NCI-H526 treated with DMSO at 0.1 percent for 48 hours (cell line): ENCODE measurements around the gene INSIG2.
A peak's percentile ranks its signal among the peaks of the same experiment; 100 is the strongest.
"Not testable (repeated sequence)": the region's sequence is repeated elsewhere in the genome, so short reads cannot be mapped to it uniquely, and the experiment has no call there.

ENCODE experiments used
- DNase-seq: peaks from one replicate; lab custom pipeline; 2025; lab: John Stamatoyannopoulos, UW

The INSIG2 gene

DNA sequence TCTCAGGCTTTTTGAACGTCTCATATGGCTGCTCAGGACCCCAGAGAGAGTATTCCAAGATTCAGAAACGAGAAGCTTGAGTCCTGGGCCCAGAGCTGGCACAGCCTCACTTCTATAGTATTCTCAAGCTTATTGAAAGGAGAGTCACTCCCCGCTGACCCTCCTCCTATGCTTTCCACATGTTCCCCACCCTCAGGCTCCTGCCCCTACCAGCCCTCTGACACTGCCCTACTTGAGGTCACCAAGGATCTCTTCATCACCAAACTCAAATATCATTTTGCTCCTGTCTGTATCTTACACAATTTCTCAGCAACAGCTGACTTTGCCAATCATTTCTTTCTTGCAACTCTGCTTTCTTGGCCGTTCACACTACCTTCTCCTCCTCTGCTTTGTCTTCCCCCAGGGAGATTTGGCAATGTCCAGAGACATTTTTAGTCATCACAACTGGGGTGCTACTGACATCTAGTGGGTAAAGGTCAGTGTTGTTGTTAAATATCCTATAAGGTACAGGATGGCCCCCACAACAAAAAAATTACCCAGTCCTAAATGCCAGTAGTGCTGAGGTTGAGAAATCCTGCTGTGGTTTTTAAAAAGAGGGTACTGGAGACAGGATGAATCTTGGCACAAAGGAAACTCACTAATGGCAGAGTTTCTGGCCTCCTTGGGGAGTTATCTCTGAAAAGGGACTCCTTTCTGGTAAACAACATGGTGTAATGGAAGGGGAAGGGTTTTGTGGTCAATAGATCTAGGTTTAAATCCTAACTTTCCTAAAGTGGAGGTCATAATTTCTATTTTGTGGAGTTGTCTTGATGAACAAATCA, 26.9 kb upstream of the INSIG2 start:
- DNase-seq, result no peak

DNA sequence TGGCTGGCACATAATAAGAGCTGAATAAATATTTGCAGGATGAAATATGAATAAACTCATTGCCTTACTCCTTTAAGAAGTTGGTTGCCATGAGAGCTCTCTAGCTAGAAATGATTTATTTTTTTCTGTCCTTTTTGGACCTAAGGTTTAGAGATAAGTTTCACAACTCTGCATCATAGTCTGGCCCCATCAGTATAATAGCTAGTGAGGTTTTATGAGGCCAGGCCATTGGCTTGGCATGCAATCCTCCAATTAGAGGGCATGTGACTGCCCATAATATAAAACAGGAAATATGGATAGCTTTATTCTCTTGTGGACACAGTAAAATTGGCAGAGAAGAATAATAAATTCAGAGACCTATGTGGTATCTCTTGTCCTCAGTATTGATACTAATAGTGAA, 26.2 kb upstream of the INSIG2 start:
- no peak for DNase-seq

DNA sequence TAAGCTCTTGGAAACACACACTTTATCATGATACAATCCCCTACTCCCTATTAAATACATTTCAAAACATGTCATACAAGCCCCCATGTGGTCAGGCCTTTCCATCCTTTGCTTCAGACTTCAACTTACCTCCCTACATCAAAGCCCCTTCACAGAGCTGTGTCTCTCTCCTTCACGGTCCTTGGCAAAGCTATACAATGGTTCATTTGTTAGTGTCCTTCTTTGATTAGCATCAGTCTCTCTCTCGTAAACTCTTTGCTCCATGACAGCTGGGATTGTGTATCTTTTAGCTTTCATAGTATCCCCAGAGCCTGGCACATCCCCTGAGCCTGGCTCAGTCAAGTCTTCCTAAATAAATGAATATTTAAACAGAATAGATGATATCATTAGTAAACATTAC, 25.6 kb upstream of the INSIG2 start:
- DNase-seq, result no peak

DNA sequence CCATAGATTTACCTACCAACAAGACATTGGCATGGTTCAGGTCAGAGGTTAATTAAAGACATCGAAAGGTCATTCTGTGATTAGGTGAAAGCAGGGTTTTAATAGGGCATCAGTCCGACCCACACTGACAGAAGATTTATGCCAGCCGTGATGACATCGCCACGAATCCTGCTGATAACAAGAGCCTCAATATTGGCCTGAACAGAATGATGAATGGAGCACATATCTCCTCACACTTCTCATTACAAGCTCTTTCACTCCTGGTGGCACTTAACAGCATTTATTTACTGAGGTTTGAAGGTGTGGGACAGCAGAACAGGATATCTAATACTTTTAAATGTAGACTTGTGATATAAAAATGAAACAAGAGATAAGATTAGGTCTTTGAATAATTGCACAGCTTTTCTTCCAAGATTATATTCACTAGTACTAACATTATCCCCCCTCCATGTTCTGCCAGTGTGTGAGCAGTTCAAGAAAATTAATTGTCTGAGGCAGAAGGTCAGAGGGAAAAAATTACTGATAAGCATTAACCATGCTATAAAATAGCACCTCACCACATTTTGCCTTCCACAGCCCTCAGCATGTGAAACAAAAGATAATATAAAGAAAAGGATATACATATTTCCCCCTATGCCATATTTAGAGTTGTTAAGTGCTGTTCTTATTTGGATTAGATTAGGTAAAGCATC, 23.1 kb upstream of the INSIG2 start:
- no peak for DNase-seq

DNA sequence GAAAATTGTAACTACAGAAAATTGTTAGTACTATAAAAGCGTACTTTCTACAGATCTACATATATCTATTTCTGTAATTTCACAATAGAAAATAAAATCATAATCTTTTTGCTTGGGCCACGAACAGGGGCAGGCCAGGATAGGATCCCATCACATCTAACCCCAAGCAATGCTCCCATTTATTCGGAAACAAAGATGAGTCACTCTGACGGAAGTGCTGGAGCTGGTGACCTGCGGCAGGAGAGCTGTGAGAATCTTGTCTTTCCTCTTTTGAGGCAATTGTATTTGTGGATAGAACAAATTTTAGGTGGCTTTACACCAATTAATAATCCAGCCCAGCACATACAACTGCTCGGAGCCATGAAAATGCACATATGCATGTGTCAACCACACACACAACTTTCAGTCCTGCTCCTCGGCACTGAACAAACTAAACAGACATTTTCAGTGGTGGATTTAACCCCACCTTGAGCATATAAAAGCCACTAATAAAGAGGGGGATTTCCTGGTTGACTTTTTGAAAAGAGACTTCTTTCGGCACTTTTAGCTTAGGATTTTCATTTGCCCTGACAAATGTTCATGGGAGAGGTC, 22.3 kb upstream of the INSIG2 start:
- DNase-seq, result no peak

DNA sequence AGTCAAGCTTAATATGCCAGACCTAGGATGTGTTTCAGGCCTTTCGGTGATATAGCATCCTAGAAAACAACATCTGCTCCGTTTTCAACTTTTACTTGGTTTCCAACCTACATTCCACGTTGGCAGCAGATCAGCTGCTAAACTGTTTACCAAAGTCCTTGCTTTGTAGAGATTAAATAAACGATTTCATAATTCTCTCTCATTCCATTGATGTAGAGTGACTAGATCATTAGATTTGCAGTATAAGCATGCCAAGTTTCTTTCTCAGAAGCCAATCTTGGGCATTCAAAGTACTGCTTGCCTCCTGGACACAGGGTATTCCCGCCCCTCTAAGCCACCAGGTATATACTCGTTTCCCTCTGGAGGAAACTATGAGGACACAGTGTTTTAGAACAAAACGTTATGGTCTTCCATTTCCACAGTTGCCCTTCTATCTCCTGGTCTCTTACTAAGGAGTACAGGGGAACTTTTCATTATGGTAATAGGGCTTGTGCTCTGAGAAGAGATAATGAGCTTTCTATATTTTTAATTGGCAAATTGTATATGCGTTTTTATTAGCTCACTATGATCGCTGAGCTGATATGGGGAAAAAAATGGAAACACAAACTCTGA, 10.5 kb upstream of the INSIG2 start:
- no peak for DNase-seq

DNA sequence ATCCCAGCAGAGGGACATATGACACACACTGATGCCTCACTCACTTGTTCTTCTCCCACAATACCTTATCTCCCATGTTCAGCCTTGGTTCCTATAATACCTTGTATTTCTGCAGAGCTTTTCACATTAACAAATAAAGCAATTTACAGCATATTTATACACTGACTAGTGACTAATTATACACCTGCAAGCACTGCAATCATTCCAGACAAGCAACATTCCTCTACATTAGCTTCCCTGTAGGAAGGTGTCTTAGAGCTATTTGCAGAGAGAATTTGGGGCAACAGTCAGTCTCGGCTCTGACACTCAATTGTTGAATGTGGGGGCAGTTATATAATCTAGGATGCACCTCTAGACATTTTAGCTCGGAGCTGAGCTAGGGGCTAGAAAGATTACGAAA, 9.5 kb upstream of the INSIG2 start:
- DNase-seq, result no peak

DNA sequence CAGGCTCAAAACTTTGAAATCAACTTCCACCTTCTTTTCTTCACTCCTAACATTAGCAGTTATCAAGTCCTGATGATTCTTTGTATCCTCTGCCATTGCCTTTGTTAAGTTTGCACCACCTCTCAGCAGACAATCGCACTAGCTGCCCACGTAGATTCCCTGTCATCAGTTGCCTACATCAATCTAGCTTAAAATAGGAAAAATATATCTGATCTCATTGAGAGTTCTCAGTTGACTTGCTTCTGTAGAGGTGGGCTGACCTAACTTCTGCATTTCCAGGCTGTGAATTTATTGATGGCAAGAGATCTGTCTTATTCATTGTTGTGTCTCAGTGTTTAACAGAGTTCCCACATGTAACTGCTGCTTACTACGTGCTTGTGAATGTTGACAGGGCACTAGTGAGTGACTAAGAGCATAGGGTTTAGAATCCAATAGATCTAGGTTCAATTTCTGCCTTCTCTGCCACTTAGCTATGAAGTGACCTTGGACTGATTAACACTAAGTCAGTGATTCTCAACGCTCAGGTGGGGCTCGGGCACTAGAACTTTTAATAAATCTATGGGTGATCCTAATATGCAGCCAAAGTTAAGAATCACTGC, 3.7 kb upstream of the INSIG2 start:
- no peak for DNase-seq

DNA sequence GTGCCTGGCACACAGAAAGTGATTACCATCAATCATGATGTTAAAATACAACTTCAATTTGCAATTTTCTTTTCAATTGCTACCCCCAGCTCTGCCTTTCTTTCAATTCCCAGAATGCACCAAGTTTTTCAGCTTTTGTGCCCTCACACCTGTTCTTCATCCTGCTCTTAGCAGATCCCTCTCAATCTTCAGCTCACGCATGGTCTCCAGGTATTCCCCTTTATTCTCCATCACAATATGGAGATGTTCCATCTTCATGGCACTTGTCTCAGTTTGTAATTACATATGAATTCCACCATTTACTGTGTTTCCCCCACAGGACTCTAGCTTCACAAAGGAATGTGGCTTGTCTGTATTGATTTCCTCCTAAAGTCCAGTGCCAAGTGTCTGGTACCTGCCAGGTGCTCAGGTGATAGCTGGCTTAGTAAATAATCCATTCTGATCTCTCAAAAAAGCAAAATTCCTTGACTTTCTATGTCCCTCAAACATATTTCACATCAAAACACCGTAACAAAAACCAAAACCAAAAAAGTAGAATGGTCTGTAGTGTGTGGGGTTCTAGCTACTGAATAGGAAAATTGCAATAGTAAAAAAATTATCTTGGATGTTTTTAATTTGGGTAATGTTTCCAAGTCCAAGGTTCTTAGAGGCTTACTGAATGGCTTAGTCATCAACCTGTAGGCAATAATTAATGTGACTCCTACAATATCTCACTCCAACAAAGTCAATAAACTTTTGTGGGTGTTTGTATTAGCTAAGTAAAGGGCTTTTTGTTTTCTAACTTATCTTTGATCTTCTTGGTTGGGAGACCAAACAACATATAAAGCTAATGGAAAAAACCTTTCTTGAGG, 2.9 kb upstream of the INSIG2 start:
- no peak for DNase-seq

DNA sequence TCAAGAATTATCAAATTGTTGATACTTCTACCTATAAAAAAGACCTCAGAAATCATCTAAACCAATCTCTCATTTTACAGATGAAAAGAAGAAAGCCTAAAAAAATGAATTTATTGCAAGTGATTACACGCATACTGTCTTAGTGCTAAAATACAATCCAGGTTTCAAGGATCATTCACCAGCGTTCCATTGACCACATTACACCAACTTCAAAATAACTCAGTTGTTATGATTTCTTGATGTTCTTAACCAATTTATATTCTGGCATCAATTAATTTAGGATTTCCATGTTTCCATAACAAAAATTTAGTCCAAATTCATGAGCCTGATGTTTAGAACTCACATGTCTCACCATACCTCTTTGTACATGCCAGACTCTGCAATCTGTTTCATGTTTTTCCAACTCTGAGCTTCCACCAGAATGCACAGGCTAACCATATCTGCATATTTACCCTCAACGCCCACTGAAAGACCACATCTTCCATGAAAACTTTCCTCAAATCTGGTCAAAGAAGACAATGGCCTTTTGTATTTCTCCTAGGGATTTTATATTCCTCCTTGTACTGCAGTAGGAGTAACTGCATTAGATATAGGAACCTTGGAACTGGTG, 2.1 kb upstream of the INSIG2 start:
- no peak for DNase-seq

DNA sequence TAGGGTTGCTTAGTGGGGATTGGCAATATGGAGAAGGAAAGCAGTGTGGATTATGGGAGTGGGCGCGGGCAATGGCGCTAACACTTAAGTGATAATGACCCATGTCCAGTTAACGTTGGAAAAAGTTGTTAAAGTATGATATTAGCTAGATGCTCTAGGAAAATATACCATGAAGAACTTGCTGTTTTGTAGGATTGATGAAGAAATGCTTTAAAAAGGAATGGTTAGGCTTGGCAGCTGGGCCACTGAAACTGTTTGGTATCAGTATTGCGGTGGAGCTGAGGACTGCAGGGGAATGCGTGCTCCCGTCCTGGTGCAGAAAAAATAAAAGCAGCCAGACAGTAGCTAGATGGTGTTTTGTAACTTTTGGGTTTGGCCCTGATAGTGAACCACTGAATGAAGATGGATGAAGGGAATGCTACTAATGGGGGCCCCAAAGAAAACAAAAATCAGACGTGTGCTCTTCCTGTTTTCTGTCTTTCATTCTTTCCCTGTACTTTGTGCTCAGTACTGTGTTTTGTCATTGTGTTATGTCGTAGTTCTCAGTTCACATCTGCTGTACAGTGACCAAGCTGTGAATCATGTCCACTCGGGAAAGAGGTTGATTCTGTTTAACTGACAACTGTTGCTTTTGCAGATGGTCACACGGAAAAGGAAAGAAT, 999 bp downstream of the INSIG2 start:
- peak; percentile 50 for DNase-seq

DNA sequence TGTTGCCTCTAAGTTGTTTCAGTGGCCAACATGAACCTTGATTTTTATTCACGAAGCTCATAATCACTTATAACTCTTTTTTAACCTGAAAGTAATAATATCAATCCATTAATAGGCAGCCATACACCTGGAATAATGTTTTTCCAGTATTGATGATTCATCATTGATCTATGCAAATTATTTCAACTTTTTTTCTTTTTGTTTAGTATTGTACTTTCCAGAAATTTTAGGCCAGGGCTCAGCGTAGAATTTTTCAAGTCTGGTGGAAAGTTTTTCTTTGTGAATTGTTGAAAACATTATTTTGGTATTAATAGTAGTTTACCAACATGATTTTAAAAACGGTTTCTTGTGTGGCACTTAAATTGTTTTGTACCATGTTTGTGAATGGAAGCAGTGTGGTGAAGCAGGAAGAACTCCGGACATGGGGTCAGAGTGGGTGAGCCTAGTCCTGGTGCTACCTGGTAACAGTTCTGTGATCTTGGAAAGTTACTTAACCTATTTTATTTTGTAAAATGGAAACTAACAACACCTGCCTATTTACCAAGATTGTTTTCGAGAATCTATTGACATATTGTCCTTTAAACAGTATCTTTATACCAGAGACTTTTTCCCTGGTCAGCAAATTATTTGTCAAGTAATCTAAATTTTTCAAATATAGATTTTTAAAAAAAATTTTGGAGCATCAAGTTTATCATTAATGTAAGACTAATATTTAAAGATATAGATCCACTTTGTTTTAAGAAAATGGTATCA, 2.3 kb downstream of the INSIG2 start:
- DNase-seq, result no peak

DNA sequence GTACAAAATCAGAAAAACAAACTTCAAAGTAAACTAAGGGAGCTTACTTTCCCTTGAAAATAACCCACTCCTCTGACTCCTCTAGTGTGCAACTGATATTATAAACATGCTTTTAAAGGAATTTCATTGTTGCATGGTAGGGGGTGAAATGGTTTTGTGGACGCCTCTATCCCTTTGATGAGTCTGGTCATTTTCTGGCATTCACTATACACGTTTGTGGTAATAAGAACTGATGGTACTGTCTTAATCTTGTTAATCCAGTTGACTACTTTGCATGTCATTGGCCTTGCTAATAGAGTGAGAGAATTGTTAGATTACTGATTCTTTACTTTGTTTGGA, 2.8 kb downstream of the INSIG2 start:
- DNase-seq, result peak; percentile 20

DNA sequence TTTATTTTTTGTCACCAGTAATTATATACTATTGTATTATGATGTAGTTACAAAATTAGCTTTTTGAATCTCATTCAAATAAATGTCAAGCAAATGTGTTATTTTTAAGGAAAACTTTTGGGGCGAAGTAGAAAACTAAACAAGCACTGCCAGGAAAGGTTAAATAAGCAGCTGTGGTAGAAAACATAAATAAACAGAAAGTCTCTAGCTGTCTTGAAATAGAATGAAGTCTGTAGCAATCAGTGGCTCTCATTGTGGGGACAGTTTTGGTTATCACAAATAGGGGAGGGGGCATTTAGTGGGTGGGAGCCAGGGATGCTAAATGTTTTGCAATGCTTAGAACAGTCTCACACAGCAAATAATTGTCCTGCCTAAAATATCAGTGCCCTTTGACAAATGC, 3.4 kb downstream of the INSIG2 start:
- DNase-seq, result no peak

DNA sequence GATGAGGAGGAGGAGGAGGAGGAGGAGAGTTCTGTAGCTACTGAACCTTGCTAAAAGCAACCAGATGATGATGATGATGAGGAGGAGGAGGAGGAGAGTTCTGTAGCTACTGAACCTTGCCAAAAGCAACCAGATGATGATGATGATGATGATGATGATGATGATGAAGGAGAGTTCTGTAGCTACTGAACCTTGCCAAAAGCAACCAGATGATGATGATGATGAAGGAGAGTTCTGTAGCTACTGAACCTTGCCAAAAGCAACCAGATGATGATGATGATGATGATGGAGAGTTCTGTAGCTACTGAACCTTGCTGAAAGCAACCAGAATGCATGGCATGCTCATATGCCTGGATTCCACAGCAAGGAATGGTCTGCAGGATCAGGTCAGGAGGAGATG, 5.8 kb downstream of the INSIG2 start:
- not testable (repeated sequence) for DNase-seq

DNA sequence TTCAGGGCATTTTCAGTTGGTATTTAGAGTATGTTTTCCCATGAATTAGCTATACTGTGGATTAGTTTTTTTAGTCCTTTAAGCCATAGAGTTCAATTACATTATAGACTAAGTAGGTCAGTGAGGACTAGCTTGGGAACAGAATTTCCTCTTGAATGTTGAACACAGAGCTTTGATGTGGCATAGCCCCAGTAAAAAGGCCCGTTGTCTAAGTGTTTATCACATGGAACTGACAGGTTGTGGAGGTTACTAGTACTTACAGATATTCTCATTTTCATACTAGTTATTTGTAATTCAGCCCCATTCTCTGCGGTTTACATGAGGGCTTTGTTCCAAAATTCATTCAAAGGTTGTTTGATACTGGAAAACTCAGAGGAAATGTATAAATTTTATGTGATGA, 6.2 kb downstream of the INSIG2 start:
- no peak for DNase-seq

DNA sequence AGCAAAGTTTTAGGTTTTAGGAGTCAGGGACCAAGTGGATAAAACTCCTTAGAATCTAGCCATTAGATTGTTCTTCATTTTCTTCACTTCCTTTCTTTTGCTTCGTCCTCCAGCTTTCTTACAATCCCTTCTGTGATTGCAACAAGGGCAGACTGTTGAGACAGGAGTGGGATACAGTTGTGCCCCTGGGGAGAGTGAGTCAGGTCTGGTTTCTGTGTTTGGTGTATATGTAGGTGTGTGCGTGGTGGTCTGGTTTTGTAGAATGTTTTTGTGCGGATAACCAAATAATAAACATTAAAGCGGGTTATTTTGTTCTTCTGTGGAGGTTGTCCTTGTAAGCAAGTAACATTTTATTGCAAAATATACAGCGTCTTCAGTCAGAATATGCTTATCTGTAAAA, 7.3 kb downstream of the INSIG2 start:
- DNase-seq, result no peak

DNA sequence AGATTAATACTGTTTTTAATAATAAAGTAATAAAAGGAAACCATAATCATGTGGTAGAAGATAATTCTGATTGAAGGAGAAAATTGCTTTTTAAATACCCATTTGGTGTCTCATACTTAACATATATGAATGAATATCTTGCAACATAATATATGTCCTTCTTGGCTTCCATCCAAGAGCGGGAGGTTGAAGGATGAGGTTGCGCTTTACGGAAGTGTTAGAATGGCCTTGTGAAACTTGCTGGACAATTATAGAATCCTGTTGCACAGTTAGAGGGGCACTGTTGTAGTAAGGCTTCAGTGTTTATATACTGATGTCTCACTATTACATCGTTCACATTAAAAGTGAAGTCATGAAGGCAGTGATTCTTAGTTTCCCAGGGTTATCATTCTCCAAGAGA, 9.4 kb downstream of the INSIG2 start:
- DNase-seq, result no peak

DNA sequence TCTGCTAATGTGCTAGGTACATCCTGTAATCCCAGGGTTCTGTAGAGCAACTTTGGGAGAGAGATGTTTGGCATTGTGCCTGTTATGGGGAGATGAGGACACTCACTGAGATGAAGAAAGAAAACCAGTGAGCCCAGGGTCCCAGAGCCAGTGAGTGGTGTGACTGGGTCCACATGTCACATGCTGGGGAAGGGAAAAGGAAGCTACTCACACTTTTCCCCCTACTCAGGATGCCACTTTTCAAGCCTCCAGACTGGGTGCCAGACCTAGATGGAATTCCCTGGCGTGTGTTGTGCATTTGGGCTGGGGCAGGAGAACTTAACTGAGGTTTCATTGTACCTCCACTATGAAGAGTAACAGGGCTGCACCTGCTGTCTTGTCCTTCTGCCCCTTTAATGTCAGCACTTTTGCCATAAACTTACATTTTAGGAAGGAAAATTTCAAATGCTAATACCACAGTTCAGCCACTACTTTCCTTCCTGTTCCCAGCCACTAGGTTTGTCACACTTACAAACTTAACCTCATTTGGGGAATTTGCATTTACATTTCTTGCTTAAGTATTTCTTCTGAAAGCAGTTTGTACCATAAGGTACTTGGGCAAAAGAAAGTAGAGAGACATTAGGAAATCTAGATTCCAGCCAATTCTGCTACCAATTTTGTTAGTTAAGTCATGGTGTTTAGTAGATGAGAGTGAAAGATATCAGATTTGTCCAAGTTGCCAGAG, 10.2 kb downstream of the INSIG2 start:
- DNase-seq, result no peak
